Measurements from ENCODE around the gene IMMP2L. TPM values are rescaled to one million over a fixed set of nuclear protein-coding genes. Genes with fewer than 3 reads are reported as not detected.
A peak's percentile ranks its signal among the peaks of the same experiment; 100 is the strongest.

IMMP2L gene
- total RNA-seq, 1 donor from 2014 or later, result 23.9 TPM

DNA sequence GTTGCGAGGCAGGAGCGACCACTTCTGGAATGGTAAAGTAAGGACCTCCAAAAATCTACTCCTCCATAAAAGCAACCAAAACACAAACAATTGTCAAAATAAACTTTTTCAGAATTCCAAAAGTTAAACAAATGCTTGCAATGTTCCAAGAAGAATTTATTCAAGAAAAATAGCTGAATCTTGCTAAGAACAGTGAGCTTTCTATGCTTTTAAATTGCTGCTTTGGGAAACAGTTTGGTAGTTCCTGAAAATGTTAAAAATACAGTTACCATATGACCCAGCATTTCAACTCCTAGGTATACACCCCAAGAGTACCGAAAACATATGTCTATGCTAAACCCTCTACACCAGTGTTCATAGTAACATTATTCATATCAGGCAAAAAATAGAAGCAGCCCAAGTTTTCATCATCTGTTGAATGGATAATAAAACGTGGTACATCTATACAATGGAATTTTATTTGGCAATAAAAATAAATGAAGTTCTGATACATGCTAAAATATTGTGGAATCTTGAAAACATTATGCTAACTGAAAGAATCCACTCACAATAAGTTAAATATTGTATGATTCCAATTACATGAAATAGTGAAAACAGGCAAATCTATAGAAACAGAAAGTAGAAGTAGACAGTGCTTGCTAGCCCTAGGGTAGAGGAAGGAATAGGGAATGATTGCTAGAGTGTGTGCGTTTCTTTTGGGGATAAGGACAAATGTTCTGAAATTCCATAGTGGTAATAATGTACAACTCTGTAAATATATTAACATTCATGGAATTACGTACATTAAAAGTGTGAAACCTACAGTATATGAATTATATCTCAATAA lies 414.4 kb downstream of the IMMP2L start:
- DNase-seq, result no peak

DNA sequence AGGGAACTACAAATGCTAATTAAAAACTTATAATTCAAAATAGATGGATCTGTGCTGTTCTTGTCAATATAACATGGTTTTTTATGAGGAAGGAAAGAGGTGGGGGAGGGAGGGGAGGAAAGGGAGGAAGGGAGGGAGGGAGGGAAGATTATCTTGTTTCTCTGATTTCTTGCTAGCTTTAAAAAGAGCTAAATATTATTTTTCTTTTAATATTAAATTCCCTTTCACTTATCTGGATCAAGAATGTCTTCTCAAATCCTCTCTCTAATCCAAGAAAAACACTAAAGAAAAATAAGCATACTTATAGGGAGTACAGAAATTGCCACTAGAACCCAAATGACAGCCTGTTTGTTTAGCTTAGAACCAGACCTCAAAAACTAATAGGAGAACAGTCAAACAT lies 416.2 kb downstream of the IMMP2L start:
- DNase-seq, result no peak

DNA sequence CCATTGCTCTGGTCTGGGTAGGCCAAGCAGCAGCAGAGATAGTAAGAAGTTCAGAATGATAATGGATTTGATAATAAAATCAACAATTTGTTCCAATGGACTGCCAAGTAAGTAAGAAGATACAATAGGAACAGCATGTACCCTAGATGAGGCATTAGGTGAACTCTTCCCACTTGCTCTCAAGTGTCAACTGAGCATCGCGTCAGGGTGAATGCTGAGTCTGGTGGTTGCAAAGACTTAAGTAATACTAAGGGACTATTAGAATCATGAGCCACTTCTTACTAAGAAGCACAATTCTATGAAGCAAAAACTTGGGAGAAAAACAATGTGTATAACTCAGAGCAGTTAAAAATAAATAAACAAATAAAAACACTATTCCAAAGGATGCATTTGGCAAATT lies 416.8 kb downstream of the IMMP2L start:
- DNase-seq, result no peak

DNA sequence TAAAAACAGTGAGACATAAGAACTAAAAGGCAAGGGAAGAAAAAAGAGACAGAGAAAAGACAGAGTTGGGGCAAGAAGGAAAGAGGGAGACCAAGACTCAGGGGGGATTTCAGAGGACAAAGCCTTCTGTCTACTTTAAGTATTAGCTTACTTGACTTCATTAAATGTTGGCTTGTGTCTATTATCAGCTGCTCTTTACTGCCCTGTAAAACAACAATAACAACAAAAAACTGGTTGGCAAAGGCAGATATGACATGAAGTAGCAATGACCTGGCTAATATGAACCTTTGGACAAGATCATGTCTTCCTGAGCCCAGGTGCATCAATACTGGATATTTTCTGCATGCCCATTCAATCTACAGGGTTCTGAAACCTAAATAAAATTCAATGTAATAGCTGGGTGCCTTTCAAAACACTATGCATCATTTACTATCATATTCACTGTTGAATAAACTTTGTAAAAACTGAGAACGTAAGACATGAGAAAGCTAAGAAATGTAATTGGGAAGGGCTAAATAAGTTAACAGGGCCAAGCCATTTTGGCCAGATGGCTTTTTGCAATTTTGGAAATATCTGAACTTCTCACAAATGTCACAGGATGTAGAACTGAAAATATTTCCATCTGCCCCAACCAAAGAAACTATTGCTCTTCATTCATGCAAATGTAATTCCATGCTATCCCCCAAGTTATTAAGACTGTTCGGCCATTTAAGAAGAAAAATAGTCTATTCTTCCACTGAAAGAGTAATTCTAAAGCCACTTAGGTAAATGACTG lies 422.0 kb downstream of the IMMP2L start:
- DNase-seq, result no peak

DNA sequence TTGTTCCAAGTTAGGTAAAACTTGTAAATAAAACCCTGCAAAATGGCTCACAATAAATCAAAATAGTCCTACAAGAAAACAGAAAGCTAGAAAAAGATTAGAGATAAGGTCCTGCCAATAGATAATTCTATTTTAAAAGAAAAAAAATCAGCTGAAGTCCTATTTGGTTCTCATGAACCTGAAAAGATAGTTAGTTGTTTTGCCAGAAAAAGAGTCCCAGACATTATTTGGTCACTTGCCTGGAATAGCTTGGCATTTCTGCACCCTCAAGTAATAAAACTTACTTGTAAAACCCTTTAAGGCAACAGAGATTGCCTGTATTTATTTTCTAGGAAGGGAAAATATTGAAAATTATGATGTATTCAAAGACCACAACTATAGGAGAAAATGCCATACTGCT lies 423.7 kb downstream of the IMMP2L start:
- no peak for DNase-seq

DNA sequence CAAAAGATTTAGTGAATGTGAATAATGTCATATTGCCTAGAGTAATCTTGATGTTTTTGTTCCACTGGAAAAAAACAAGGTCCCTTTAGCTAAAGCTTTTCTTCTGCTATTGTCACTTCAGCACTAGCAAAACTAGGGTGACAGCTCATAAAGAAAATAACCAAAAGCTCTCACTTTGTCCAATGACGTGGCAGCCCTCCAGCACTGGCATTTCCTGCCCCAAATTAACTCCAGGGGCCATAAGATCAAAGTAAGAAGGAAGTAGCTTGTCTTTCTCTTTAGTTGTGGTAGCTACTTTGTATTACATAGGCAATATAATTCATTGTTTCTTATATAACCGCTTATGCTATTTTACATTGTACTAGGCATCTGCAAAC lies 424.1 kb downstream of the IMMP2L start:
- no peak for DNase-seq

DNA sequence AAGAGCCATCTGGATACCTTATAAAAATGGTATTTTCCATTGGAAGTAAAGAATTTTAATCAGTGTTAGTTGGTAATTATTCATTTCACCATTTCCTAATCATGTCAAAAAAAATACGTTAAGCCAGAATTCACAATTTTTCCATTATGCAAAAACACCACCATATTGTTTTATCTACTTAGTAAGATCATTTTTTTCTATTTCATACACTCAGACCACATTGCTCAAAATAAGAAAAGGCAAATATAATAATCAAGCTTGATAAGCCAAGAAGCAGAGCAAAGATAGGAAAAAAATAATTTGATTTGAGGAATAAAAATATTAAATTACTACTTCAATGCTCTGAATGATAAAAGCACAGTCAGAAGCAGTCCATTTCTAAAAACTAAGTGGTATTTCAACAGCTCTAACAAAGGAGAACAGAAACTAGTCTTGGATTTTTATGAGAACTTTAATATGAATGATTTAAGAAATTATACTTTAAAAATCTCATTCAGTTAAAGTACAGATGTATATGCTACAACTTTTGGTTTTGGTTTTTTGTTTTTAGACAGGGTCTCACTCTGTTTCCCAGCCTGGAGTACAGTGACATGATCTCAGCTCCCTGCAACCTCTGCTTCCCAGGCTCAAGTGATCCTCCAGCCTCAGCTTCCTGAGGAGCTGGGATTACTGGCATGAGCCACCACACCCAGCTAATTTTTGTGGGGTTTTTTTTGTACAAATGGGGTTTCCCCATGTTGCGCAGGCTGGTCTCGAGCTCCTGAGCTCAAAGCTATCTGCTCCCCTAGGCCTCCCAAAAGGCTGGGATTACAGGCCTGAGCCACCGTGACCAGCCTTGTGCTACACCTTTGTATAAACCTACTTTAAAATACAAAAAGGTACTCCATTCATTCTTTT lies 424.7 kb downstream of the IMMP2L start:
- DNase-seq, result no peak

DNA sequence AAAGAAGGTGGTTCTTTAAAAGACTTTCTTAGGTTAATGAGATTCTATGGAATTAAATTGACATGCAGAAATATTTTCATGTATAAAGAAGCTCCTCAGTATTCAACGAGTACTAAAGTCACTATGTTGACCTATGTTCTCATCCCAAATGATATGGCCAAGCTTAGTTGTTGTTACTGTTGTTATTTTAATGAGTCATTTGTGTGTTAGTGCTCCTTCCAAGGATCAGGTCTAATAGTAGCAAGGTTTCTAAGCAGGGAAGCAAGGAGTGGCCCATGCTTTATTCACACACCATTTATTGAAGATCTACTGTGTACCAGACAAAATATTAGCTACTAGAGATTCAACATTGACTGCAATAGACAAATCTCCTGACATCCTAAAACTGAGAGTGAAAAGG lies 429.5 kb downstream of the IMMP2L start:
- DNase-seq, result no peak

DNA sequence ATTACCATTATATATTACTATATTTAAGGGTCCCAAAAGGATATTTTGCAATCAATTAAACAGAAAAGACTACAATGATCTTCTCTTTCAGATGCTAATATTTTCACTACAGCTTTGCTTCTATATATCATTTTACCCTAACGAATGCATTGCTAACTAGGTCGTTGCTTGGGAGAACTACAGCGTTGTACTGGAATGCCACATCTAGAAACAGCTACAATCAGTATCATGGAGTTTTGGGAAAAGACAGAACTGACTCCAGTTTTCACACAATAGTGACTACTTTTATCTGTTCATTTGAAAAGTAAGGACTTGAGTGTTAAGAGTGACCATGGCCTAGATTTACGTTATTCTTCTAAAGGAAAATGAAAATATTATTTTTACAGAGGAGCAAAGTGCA lies 432.9 kb downstream of the IMMP2L start:
- no peak for DNase-seq

DNA sequence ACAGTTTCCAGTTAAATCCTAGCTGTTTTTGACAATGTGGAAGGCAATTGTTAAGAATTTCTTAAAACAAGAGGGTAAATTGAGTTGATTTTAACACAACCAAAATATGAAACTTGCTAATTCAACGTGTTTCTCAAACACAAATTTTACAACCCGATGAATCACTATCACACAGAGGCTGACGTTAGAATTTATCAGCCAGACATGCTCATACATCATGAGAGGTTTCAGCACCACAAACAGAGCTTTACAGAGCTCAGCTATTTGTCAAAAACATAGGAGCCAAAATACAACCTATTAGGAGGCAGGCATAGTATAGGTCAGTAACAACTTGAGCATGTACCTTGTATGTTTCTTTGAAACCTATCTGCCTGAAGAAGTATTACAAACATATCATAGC lies 435.3 kb downstream of the IMMP2L start:
- DNase-seq, result no peak

DNA sequence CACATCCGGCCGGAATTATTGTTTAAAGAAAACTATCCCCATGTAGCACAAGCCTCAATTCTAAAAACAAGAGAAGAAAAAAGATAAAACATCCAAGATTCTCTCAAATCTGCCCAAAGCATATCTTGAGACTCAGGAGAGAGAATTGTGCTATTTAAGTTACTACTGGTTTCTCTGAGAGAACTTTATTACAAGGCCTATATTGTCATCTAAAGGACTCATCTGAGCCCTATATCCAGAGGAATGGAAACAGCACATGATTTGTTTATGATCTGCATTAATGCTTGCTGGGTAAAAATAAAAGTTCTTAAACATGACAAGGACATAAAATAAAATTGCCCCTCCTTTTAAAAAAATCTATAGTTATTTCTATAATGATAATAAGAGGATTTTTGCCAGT lies 446.3 kb downstream of the IMMP2L start:
- DNase-seq, result no peak

DNA sequence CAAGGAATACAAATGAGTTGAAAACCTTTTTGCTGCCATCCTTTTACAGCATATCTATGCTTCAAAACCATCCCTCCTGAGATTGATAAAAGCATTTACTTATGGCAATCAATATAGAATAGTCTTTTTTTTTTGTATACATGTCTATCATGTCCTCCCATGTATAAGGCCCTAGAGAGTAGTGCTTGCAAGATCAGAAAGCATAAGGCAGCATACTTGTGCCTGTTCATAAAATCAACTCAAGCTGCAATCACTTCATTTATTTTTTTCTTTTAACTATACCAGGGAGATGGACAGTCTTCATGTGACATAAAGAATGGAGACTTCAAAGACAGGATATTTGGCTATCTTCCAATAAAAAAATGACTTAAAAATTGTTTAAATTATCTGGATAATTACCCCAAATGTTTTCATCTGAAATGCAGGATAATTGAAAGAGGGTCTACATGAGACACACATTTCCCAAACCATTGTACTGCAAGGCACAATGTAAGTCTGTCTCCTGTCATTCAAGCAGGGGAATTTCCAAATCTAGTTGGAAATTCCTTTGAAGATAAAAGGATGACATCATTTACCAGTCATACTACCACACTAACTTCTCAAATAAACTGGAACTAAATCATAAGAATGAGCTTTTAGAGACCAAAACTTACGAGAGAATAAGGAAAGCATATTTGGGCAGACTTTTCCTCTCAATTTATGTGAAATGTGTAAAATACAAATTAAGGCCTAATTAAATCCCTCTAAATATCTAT lies 448.9 kb downstream of the IMMP2L start:
- no peak for DNase-seq

DNA sequence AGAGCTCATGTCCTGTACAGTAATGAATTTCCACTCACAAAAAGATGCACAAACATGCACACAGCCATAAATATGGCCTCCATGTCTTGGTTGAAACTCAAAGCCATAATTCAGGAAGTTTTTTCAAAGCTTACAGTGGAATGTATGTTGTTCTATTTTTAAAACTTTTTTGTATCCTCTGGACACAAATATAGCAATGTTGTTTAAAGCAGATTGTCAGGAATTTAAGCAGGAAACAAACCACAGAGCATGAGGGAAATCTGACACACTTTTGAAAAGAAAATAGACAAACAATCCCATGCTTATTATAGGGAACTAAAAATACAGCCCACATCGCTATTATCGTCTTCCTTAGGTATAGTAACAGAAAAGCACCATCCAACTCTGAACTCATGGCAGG lies 449.9 kb downstream of the IMMP2L start:
- peak; percentile 6 for DNase-seq

DNA sequence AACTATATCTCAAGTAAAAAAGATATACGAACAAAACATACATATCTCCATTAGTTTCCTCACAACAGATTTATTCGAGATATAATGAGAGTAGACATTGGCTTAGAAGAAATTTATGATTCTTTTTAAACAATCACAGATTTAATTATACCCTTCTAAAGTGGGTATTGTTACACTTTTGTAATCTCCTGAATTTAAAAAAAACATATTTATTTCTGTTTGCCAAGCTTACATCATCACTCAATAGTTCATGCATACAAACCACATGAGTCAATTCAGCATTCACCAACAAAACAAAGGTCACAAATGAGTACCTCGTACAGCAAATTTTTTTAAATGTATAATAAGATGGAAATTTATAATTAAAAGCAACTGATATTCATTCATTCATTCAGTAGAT lies 453.8 kb downstream of the IMMP2L start:
- DNase-seq, result no peak

DNA sequence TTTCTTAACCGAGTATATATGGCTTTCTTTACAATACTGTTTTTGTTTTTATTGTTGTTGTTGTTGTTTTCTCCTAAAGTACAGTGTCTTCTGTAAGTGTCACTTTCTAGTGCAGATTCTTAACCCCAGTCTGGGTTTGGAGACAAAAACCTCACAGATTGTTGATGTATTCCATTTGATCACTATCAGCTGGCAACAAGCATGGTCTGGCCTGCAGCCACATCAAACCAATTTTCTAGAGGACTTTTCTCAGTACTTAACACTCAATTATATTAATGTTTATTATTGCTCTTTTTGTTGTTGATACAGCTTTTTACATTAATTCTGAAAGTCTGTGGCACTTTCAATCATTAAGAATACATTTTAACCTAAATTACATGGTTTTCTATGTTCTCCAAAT lies 454.3 kb downstream of the IMMP2L start:
- no peak for DNase-seq

DNA sequence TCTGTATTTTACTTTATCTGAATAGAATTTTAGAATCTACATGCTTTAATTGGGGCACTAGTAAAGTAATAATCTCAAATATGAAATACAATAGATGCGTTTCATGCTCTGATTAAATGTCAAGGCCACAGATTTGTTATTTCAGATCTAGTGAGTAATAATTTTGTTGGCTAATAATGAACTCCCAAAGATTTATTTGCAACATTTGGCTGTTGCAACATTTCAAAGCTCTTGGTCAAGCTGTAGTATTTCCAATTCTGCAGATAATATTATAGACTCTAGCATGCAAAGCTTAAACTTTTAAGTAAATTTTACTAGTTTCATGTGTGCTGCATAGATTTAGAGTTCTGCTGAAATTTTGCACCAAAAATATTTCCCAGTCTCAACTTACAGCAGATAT lies 454.7 kb downstream of the IMMP2L start:
- no peak for DNase-seq

DNA sequence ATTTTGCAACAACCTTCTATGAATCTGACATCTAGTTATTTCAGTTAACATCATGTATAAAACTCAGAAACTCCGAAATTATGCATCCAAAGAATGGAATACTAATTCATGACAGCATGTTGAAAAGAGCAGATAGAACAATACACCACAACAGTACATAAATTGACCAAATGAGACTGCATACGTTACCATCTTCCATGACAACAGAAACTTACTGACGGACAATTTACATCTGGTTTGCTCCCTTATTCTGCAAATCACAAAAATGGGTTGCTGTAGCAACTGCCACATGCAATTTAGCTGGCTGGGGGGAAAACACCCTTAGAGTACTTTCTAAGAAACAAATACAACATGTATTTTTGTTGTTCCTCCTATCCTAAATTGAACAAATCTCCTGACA lies 457.0 kb downstream of the IMMP2L start:
- no peak for DNase-seq

DNA sequence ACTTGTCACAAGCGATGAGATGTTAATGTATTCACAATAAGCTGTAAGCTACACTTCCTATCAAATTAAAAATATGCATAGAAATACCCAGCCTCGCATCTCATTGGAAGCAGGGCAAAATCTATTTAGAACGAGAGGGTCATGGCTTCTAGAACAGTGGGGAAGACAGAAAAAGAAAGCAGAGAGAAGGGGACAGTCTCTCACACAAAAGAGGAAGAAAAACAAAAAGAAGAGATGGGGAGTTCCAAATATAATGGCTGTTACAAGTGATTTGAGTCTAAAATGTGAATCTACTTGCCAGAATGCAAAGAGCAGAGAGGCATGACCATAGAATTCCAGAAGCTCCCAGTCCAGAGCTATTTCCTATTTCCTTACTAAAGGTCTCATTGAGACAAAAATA lies 457.6 kb downstream of the IMMP2L start:
- DNase-seq, result no peak

DNA sequence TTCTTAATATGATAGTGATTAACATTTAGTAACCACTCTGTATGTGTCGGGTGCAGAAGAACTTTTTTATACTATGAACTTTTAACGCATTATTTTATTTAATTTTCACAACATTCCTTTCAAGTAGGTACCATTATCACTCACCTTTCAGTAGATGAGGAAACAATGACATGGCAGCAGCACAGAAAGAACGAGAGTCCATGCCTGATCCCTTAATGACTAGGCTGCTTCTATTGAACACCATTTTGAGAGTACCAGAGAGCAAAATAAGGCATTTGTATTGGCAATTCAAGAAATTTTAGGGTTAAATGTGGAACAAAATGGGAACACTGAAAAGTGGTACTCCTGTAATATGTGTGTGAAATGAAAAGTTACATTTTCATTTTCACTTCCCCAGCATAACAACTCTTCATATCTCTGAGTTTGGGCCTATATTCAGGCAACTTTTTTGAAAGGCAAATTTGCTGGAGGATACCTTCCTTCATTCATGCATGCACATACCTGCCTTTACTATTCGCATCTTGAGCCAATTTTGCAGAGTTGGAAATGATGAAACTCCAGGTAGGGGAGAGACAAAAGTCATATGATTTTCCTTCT lies 458.5 kb downstream of the IMMP2L start:
- no peak for DNase-seq

DNA sequence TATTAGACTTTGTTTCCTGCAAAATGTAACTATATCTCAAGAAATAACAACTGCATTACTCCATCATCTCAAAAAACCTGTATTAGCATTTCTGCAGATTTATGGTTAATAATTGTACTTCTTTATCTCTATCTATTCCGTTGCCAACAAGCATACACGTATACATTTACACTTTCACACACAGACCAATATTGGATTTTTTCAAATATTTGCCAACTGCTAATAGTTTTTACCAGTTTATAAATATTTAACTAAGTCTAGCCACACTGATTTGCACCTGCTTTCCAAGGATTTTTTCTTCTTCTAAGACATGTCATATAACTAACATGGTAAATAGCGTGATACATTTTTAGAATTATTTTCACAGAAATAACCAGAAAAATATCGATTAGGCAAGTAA lies 459.2 kb downstream of the IMMP2L start:
- no peak for DNase-seq

DNA sequence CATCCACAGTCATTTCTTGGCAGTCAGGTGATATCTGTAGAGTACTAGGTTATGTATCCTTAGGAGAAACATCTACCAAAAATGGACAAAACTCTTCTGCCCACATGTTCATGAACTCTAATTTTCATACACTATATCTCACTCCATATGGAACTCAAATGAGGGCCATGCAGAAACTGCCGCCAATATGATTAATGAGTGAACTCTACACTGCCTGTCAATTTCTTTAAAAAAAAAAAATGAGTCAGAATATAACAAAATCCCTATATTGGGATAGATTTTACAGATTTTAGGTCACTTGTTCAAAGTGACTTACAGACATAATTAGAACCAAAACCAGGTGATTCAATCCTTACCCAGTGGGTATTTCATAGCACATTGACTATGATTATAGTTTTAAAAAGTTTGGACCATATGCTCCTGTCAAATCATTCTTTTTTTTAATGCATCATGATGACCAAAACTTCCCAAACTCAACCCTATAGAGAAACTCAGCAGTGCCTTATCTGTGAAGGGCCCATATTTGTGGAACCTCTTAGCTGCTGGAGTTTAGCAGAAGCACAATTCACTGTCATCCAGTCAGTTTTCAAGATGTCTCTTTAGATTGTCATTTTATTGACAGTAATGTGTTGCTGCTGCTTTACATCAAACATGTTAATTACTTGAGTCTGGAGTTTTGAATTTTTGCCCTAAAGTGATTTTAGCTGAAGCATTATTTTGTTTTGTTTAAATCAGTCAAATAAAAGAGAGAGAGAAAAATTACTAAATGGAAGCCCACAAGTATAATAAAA lies 460.2 kb downstream of the IMMP2L start:
- no peak for DNase-seq
